Mucosa of descending colon (tissue), 3 donors: Measurements from ENCODE around the gene CRYM. TPM values are rescaled to one million over a fixed set of nuclear protein-coding genes. Genes with fewer than 3 reads are reported as not detected.

Experiments used
- ATAC-seq: fragments of 200-7000 bp; cut with Tn5 transposase; one replicate; pipeline ENCODE4 v1.9.1; 2020; ENCODE audit warnings: mild to moderate bottlenecking, moderate library complexity
- DNase-seq, 3 donors: peaks; one replicate each; pipeline ENCODE4 v3.0.0-alpha.2; 2020
- H3K36me3 ChIP-seq: fragments of 200-600 bp; one replicate; pipeline ENCODE4 v1.8.0; 2021; ENCODE audit warnings: low read depth, mild to moderate bottlenecking
- H3K4me1 ChIP-seq: fragments of 200-600 bp; one replicate; pipeline ENCODE4 v1.8.0; 2021; ENCODE audit warnings: low read depth, mild to moderate bottlenecking
- H3K4me3 ChIP-seq: fragments of 200-600 bp; one replicate; pipeline ENCODE4 v1.8.0; 2021; ENCODE audit warnings: mild to moderate bottlenecking
- H3K9me3 ChIP-seq: fragments of 200-600 bp; one replicate; pipeline ENCODE4 v1.8.0; 2021; ENCODE audit warnings: mild to moderate bottlenecking
- CTCF ChIP-seq: fragments of 200-600 bp; IDR thresholded peaks from one replicate; pipeline ENCODE4 v1.8.0; 2022; ENCODE audit warnings: antibody characterized with exemption, mild to moderate bottlenecking
- intact Hi-C, 2 donors: fragments of 100-400 bp; cut with DNase I in 1 of 2; cut with micrococcal nuclease in 1 of 2; formaldehyde crosslinking; loops; one replicate each; pipeline versions ENCODE4 v1.11.0 to v1.11.1; 2022; cut with DNase I, micrococcal nuclease
- total RNA-seq, 3 donors: library from RNA; stranded (reverse); fragmentation: NEBNext Ultra II Directional in 2 of 3; extraction: Animal tissue kit (Norgen Biotek cat#: 25700) in 2 of 3; gene quantifications; one replicate each; pipeline versions ENCODE4 v1.2.1 to v1.2.4, GENCODE V29; 2021 to 2023
- donor health status: DM: no; HTN: no; CAD: no; lungs with moderate emphysema.
- donor health status: DM: no; HTN: no; CAD: no.
- donor health status: DM: no; HTN: yes; CAD: no.

The CRYM gene
- total RNA-seq, 3 donors from 2014 or later = 5.6 to 14.1 (median 9.5) TPM

GRCh38 chr16:21233521-21234150 is 44.5 kb downstream of the CRYM start, which contains the start of gene ANKS4B:
TSS of gene ANKS4B (plus strand) at chr16:21233699. CDS start at chr16:21233738, 39 bp downstream.
- intact Hi-C loops = no loop called here
- Histone ChIP-seq H3K36me3 (no peaks in the 10 kb centered on the region), H3K4me3 (peak within 1 kb of the TSS; percentile 15), H3K4me1 (no peaks in the 10 kb centered on the region), H3K9me3 (no peaks in the 10 kb centered on the region)
- peak; percentile 98 for ATAC-seq
- no peak for TF ChIP-seq CTCF
- DNase-seq = peak in 2 of 3 donors; percentile 57 to 86

DNA sequence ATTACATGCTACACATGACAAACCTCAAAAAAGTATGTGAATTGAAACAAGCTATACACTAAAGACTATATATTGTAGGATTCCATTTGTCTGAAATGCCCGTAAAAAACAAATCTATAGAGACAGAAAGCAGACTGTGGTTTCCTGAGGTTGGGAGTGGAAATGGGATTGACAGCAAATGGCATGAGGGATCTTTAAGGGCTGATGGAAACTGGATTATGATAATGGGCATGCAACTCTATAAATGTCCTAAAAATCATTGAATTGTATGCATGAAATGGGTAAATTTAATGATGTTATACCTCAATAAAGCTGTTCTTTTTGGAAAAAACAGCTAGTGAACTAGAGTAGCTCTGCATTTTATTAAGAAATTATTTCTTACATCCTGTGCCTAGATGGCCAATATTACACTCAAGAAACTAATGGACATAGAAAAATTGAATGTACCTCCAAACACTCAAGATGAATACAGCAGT is 45.0 kb downstream of the CRYM start:
- ATAC-seq = no peak
- H3K4me3 ChIP-seq = peak overlapping the region; percentile 13
- no peak for TF ChIP-seq CTCF
- intact Hi-C loops = no loop called here
- H3K36me3 ChIP-seq = no peaks in the 10 kb centered on the region
- no peaks in the 10 kb centered on the region for H3K9me3 ChIP-seq
- no peaks in the 10 kb centered on the region for H3K4me1 ChIP-seq
- DNase-seq = no peak

GRCh38 chr16:21228361-21228872 is 49.7 kb downstream of the CRYM start:
- no peaks in the 10 kb centered on the region for H3K9me3 ChIP-seq
- no peak for ATAC-seq
- intact Hi-C loops = no loop called here
- H3K4me3 ChIP-seq = no peak overlapping the region
- no peak for DNase-seq
- no peak for TF ChIP-seq CTCF
- no peaks in the 10 kb centered on the region for H3K36me3 ChIP-seq
- no peaks in the 10 kb centered on the region for H3K4me1 ChIP-seq

DNA sequence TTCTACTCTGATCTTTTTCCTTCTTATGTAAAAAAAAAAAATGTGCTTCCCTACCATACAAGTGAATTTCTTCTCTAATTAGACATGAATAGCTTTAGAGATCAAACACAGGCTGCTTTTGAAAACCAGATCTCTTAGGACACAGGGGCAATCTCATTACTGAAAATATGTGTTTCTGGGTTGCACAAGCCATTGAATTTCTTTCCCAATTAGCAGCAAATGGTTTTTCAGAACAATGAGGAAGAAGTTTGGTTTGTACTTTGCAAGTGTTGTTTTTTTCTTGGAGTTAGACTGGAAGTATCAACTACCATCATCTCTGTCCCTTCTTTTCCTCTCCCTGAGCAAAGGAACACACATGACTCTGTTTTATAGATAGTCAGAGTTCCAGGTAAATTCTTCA is 50.2 kb downstream of the CRYM start:
- ATAC-seq (no peak), DNase-seq (no peak)
- Histone ChIP-seq H3K4me3 (no peak overlapping the region), H3K36me3 (no peaks in the 10 kb centered on the region), H3K9me3 (no peaks in the 10 kb centered on the region), H3K4me1 (peaks cover 3% of the 10 kb centered on the region)
- intact Hi-C loops = no loop called here
- TF ChIP-seq CTCF = no peak

DNA sequence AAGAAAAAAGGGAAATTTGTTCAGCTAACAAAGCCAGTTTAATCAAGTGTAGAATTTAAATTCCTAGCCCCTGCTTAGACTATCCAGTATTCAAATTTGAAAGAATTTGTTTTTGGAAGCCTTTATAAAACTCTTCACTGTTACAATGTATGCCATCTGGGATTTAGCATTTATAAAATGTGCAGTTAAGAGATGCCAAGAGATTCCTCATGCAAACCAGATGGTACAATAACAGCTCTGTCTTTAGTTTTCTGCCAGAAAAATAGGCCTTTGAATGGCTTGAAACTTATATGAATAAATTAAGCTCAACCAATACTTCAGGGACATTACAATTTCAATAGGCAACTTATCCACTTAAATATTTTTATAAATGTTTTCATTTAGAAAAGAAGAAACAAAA is 51.3 kb downstream of the CRYM start:
- no peaks in the 10 kb centered on the region for H3K9me3 ChIP-seq

More for the DNA sequence above, 51.3 kb downstream of the CRYM start:
- ATAC-seq (no peak), DNase-seq (no peak)
- intact Hi-C loops = no loop called here
- H3K4me3 ChIP-seq = no peak overlapping the region
- TF ChIP-seq CTCF = no peak
- no peaks in the 10 kb centered on the region for H3K36me3 ChIP-seq
- peaks cover 5% of the 10 kb centered on the region for H3K4me1 ChIP-seq
